Vagina (tissue), 2 donors: ENCODE data around the gene SERINC3.

Source experiments
- CTCF ChIP-seq, 3 experiments: fragments of 450-650 bp in 2 of 3; fragments of 200-600 bp in 1 of 3; sonication (generic) in 1 of 3; IDR thresholded peaks; one replicate each; pipeline ENCODE4 v1.5.1; 2017 to 2019; ENCODE audit warnings: antibody characterized with exemption in 3 of 3, mild to moderate bottlenecking in 2 of 3, moderate library complexity in 2 of 3
- POLR2A ChIP-seq, 2 donors: fragments of 450-650 bp; IDR thresholded peaks; one replicate each; pipeline ENCODE4 v1.6.1; 2017; ENCODE audit warnings: antibody characterized with exemption in 2 of 2, mild to moderate bottlenecking in 2 of 2, moderate library complexity in 2 of 2
- POLR2AphosphoS5 ChIP-seq, 2 donors: sonication (generic); formaldehyde crosslinking; IDR thresholded peaks; one replicate each; pipeline ENCODE4 v1.9.0; 2017; ENCODE audit warnings: antibody characterized with exemption in 2 of 2, mild to moderate bottlenecking in 2 of 2, low read depth in 1 of 2; ENCODE audit not compliant: insufficient read depth in 1 of 2

- TF ChIP-seq CTCF (IDR thresholded peaks at IDR 0.05), result peak in 2 of 3 experiments; percentile 46 to 56
- TF ChIP-seq POLR2A (IDR thresholded peaks at IDR 0.05), result peak; percentile 98 to 100
- TF ChIP-seq POLR2AphosphoS5 (IDR thresholded peaks at IDR 0.05; ENCODE audit: insufficient read depth in 1 of 2, low read depth in 1 of 2), result peak; percentile 92 to 100
Measured at GRCh38 chr20:44475694-44476560, 45.9 kb downstream of the SERINC3 start, which contains the start of gene TTPAL.
